Suprapubic skin (tissue), 3 donors: ENCODE measurements around the gene FRMD7.

ENCODE experiments used
- CTCF ChIP-seq, 2 donors: fragments of 200-600 bp in 1 of 2; fragments of 450-650 bp in 1 of 2; sonication (generic) in 1 of 2; IDR thresholded peaks; one replicate each; pipeline ENCODE4 v1.5.1; 2016 to 2019; ENCODE audit warnings: antibody characterized with exemption in 2 of 2, mild to moderate bottlenecking in 1 of 2, moderate library complexity in 1 of 2
- EP300 ChIP-seq: sonication (generic); formaldehyde crosslinking; IDR thresholded peaks from one replicate; pipeline ENCODE4 v1.6.1; 2017; ENCODE audit warnings: antibody characterized with exemption
- POLR2A ChIP-seq, 2 donors: fragments of 450-650 bp; IDR thresholded peaks; one replicate each; pipeline ENCODE4 v1.6.1; 2017; ENCODE audit warnings: antibody characterized with exemption in 2 of 2, mild to moderate bottlenecking in 2 of 2, moderate library complexity in 2 of 2

DNA sequence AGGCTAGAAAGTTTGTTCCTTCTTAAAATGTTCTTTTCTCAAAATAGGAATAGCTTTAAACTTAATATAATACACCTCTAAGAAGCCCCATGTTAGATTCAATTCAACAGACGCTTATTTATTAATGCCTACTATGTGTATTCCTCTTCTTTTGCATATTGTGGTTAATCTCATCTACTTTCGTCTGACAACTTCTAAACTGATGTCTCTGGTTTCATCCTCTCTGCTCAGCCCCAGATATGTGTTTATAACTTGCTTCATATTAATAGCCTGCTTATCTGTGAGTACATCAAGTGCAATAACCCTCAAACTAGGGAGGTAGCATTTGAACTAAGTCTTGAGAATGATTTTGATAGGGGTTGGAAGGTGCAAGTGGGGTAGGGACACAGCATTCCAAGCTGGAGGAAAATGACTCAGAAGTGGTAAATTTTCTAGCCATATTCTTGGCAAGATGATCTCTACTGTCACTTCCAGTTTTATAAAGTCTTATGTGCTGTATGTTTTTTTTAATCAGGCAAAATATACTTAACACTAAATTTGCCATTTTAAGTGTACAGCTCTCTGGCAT lies 67.8 kb downstream of the FRMD7 start:
- TF ChIP-seq CTCF (IDR thresholded peaks at IDR 0.05) (no peak), POLR2A (IDR thresholded peaks at IDR 0.05) (no peak), EP300 (no peak)
